ENCODE data around the gene SSRP1.
"Not testable (repeated sequence)": the region's sequence is repeated elsewhere in the genome, so short reads cannot be mapped to it uniquely, and the experiment has no call there.

The SSRP1 gene

GRCh38 chr11:57305523-57305922 is 30.2 kb downstream of the SSRP1 start:
- FAIRE-seq (no peak), DNase-seq (ENCODE audit: insufficient read length, low spot score) (no peak)

- DNase-seq (ENCODE audit: insufficient read length, low spot score) (no peak), FAIRE-seq (no peak)
Observed at GRCh38 chr11:57303990-57304579, 31.6 kb downstream of the SSRP1 start.

- DNase-seq (ENCODE audit: insufficient read length, low spot score) (no peak), FAIRE-seq (no peak)
Observed at GRCh38 chr11:57303280-57303989, 32.3 kb downstream of the SSRP1 start.

DNA sequence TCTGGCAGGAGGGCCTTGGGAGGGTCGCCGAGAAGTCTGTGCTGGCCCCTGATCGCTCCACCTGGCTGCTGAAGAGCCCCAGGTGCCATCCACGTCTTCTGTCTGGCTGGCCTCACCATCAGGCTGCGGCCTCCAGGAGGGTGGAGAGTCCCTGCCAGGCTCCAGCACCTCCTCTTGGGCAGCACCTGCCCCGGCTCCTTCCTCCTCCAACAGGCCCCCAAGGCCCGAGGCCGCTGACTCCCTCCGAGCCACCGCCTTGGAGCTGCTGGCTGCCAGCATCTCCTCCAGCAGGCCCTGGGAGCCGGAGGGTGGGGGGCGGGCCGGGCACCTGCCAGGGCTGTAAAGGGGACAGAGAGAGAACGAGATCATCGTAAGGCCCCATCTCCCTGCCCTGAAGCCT is 33.2 kb downstream of the SSRP1 start:
- no peak for FAIRE-seq
- no peak for DNase-seq (ENCODE audit: insufficient read length, low spot score)

GRCh38 chr11:57301711-57302423 is 33.8 kb downstream of the SSRP1 start:
- FAIRE-seq (no peak), DNase-seq (ENCODE audit: insufficient read length, low spot score) (no peak)

- FAIRE-seq (no peak), DNase-seq (ENCODE audit: insufficient read length, low spot score) (no peak)
Observed at GRCh38 chr11:57300785-57301184, 34.9 kb downstream of the SSRP1 start.

GRCh38 chr11:57299150-57299737 is 36.4 kb downstream of the SSRP1 start:
- DNase-seq (ENCODE audit: insufficient read length, low spot score), result no peak
- FAIRE-seq, result no peak

- FAIRE-seq (no peak), DNase-seq (ENCODE audit: insufficient read length, low spot score) (no peak)
Observed at GRCh38 chr11:57297221-57297620, 38.5 kb downstream of the SSRP1 start.

DNA sequence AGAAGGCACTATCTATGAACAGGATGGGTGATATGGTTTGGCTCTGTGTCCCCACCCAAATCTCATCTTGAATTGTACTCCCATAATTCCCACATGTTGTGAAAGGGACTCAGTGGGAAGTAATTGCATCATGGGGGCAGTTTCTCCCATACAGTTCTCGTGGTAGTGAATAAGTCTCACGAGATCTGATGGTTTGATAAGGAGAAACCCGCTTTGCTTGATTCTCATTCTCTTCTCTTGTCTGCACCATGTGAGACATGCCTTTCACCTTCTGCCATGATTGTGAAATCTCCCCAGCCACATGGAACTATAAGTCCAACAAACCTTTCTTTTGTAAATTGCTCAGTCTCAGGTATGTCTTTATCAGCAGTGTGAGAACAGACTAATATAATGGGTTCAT is 39.5 kb downstream of the SSRP1 start:
- DNase-seq (ENCODE audit: insufficient read length, low spot score); FAIRE-seq: not testable (repeated sequence)

GRCh38 chr11:57294225-57295131 is 41.2 kb downstream of the SSRP1 start:
- no peak for DNase-seq (ENCODE audit: insufficient read length, low spot score)
- no peak for FAIRE-seq

GRCh38 chr11:57290288-57290687 is 45.4 kb downstream of the SSRP1 start:
- no peak for DNase-seq (ENCODE audit: insufficient read length, low spot score)
- no peak for FAIRE-seq

DNA sequence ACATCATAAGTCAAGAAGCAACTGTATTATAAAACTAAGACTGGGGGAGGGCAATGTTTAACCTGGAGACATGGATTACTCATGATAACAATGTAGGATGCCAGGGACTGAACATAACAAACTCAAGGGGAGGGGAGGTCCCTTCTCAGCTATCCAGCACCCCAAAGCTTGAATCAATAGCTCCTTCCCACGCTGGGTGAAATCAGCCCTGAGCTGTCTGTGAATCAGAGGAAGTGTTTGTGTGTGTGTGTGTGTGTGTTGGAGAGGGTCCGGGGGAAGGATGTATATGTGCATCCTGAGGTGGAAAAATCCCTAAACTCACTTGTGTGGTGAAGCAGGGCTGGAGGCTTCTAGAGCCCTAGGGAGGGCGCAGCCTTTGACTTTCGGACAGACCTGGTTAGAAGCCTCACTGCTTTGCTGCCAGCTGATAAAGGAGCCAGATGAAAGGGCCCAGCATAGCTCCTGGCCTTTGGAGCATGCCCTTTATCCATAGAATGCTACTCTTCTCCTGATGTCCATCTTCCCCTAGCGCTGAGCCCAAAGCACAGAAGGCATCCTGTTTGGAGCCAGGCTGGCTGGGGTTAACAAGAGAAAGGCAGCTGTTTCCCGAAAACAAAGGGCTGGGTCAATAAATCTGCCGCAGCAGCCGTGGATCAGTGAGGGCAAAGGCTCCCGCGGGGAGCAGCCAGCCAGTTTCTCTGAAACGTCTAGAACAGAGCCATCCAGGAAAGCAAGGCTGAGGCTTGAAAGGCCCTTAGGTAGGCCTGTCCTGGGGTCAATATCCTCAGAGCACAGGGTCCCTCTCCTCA is 46.7 kb downstream of the SSRP1 start:
- FAIRE-seq (no peak), DNase-seq (ENCODE audit: insufficient read length, low spot score) (no peak)

DNA sequence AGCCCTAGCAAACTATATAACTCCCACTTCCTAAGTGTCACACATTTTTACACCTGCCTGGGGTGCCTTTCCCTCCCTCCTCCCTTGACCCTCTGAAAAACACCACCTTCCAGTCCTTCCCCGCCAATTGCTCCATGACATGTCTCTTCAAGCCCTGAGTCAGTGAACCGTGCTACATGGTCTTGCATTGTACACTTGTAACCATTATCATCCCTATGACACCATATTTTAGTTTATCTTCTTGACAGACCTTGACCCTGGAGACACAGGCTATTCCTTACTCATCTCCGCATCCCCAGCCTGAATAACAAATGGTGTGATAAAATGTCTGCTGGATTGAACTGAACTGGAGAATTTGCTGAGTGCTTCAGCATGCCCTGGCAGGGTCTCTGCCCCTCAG is 47.8 kb downstream of the SSRP1 start:
- DNase-seq (ENCODE audit: insufficient read length, low spot score), result no peak
- no peak for FAIRE-seq

DNA sequence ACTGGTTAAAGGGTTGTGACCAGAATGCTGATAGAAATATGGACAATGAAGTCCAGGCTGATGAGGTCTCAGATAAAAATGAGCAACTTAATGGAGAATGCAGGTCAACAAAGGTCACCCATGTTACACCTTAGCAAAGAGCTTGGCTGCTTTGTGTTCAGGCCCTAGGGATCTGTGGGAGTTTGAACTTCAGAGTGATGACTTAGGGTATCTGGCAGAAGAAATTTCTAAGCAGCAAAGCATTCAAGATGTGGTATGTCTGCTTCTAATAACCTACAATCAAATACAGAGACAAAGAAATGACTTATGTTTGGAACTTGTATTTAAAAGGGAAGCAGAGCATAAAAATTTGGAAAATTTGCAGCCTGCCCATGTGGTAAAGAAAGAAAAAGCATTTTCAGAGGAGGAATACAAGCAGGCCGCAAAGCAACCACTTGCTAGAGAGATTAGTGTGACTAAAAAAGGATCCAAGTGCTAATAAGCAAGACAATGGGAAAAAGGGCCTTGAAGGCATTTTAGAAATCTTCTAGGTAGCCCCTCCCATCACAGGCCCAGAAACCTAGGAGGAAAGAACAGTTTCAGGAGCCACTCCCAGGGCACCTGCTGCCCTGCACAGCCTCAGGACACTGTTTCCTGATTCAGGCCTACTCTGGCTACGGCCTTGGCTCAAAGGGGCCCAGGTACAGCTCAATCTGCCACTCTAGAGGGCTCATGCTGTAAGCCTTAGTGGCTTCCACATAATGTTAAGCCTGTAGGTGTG is 52.3 kb downstream of the SSRP1 start:
- DNase-seq (ENCODE audit: insufficient read length, low spot score), result no peak

GRCh38 chr11:57281546-57281945 is 54.1 kb downstream of the SSRP1 start:
- FAIRE-seq; DNase-seq (ENCODE audit: insufficient read length, low spot score): not testable (repeated sequence)

More for the DNA sequence above, 52.3 kb downstream of the SSRP1 start:
- no peak for FAIRE-seq

GRCh38 chr11:57279116-57279515 is 56.6 kb downstream of the SSRP1 start:
- DNase-seq (ENCODE audit: insufficient read length, low spot score) (no peak), FAIRE-seq (no peak)

GRCh38 chr11:57278721-57279095 is 57.0 kb downstream of the SSRP1 start:
- no peak for DNase-seq (ENCODE audit: insufficient read length, low spot score)
- no peak for FAIRE-seq

- FAIRE-seq, result peak; percentile 56
- peak; percentile 47 for DNase-seq (ENCODE audit: insufficient read length, low spot score)
Observed at GRCh38 chr11:57277845-57278720, 57.6 kb downstream of the SSRP1 start.
